ENCODE data around the gene DGCR2. TPM values are rescaled to one million over a fixed set of nuclear protein-coding genes. Genes with fewer than 3 reads are reported as not detected.
A peak's percentile ranks its signal among the peaks of the same experiment; 100 is the strongest.
"Not testable (repeated sequence)": the region's sequence is repeated elsewhere in the genome, so short reads cannot be mapped to it uniquely, and the experiment has no call there.

Gene DGCR2
- 35.4 TPM for total RNA-seq
- 10 to 100 TPM; 41.5 to 62.2 (median 53.3) TPM for polyA plus RNA-seq (ENCODE audit: insufficient read depth in 1 of 8, insufficient read length in 8 of 8, low replicate concordance in 1 of 8)
- long read RNA-seq, donor 1, full-length matches to known transcripts = 3 of 22 reads
- long read RNA-seq, donor 1, partial matches to known transcripts = 19 of 22 reads
- long read RNA-seq, donor 1, other reads (novel, unspliced or antisense) = 0 of 22 reads
- long read RNA-seq, donor 2 = 0 reads
- long read RNA-seq, donor 3, full-length matches to known transcripts = 9 of 14 reads
- long read RNA-seq, donor 3, partial matches to known transcripts = 5 of 14 reads
- long read RNA-seq, donor 3, other reads (novel, unspliced or antisense) = 0 of 14 reads
- long read RNA-seq, donor 4, full-length matches to known transcripts = 2 of 2 reads
- long read RNA-seq, donor 4, partial matches to known transcripts = 0 of 2 reads
- long read RNA-seq, donor 4, other reads (novel, unspliced or antisense) = 0 of 2 reads
- long read RNA-seq, donor 5, full-length matches to known transcripts = 13 of 35 reads
- long read RNA-seq, donor 5, partial matches to known transcripts = 17 of 35 reads
- long read RNA-seq, donor 5, other reads (novel, unspliced or antisense) = 5 of 35 reads
- long read RNA-seq, donor 6, full-length matches to known transcripts = 2 of 14 reads
- long read RNA-seq, donor 6, partial matches to known transcripts = 5 of 14 reads
- long read RNA-seq, donor 6, other reads (novel, unspliced or antisense) = 7 of 14 reads
- long read RNA-seq, donor 7, full-length matches to known transcripts = 4 of 26 reads
- long read RNA-seq, donor 7, partial matches to known transcripts = 22 of 26 reads
- long read RNA-seq, donor 7, other reads (novel, unspliced or antisense) = 0 of 26 reads
- long read RNA-seq, donor 8, full-length matches to known transcripts = 2 of 2 reads
- long read RNA-seq, donor 8, partial matches to known transcripts = 0 of 2 reads
- long read RNA-seq, donor 8, other reads (novel, unspliced or antisense) = 0 of 2 reads
- long read RNA-seq, donor 9, full-length matches to known transcripts = 4 of 4 reads
- long read RNA-seq, donor 9, partial matches to known transcripts = 0 of 4 reads
- long read RNA-seq, donor 9, other reads (novel, unspliced or antisense) = 0 of 4 reads
- long read RNA-seq, donor 10, full-length matches to known transcripts = 3 of 31 reads
- long read RNA-seq, donor 10, partial matches to known transcripts = 28 of 31 reads
- long read RNA-seq, donor 10, other reads (novel, unspliced or antisense) = 0 of 31 reads
- long read RNA-seq, donor 11, full-length matches to known transcripts = 4 of 27 reads
- long read RNA-seq, donor 11, partial matches to known transcripts = 23 of 27 reads
- long read RNA-seq, donor 11, other reads (novel, unspliced or antisense) = 0 of 27 reads

DNA sequence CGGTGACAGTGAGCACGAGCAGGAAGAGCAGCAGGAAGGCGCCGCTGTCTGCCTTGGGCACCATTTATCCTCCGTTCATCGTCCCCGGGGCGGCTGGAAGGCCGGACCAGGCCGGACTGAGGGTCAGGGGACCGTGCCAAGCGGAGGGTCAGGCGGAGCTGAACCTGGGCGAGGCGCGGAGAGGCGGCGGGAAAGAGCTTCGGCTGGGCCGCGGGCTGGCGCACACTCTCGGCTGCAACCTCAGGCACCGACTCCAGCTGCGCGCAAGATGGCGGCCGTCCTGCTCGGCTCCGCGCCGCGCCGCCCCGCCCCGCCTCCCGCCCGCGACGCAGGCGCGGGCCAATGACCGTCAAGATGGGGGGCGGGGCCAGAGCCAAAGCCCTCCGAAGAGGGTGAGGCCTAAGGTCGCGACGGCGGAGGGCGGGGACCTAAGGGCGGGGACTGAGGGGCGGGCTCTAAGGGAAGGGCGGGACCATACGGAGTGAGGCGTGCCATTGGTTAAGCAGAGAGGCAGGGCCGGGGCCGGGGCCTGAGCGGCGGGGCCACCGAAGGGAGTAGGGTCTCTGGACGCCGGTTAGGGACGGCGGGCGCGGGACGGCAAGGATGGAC lies at the start of gene DGCR2:
TSS of gene DGCR2 (minus strand) at position 270 of the 609 bp plus-strand sequence. CDS start at position 64, 206 bp downstream.
- Histone ChIP-seq H3K4me1 (ENCODE audit: control insufficient read depth, insufficient read depth, low read length) (peaks cover 37% of the 10 kb centered on the region), H3K9me3 (replicated peaks; ENCODE audit: control insufficient read depth, low read depth, low read length) (no peaks in the 10 kb centered on the region), H3K4me3 (ENCODE audit: low read length) (peak within 1 kb of the TSS; percentile 78), H3K27me3 (ENCODE audit: control insufficient read depth, insufficient read depth, low read length) (no peaks in the 10 kb centered on the region), H3K27ac (ENCODE audit: low read length) (peak within 1 kb of the TSS; percentile 85), H3K36me3 (ENCODE audit: control insufficient read depth, insufficient read depth, low read length) (peaks cover 14% of the 10 kb centered on the region)
- WGBS (ENCODE audit: insufficient coverage) = under 1% methylated on average over 66 of the region's 67 CpGs
- peak; percentile 99 for DNase-seq

DNA sequence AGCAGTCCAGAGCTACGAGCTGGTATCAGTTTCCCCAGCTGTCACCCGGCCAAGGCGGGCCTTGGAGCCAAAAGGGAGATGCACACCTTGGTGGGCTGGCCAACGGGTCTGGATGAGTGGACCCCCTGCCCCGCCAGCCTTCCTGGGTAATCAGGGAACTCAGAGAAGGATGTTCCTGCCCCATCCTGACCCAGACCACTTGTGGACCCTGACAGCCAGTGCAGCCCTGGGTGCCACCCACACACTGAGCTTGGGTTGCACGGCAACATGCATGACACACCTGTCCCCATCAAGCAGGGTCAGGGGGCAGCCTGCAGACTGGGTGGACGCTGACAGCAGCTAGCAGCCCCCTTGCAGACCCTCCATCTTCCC lies 47.7 kb upstream of the DGCR2 start:
- no peak overlapping the region for H3K4me3 ChIP-seq (ENCODE audit: low read length)
- peaks cover 42% of the 10 kb centered on the region for H3K4me1 ChIP-seq (ENCODE audit: control insufficient read depth, insufficient read depth, low read length)
- H3K36me3 ChIP-seq (ENCODE audit: control insufficient read depth, insufficient read depth, low read length) = peaks cover 17% of the 10 kb centered on the region
- peaks cover 41% of the 10 kb centered on the region for H3K27me3 ChIP-seq (ENCODE audit: control insufficient read depth, insufficient read depth, low read length)
- no peaks in the 10 kb centered on the region for H3K9me3 ChIP-seq (replicated peaks; ENCODE audit: control insufficient read depth, low read depth, low read length)
- no peak for DNase-seq
- WGBS (ENCODE audit: insufficient coverage) = 41% methylated on average over 7 of the region's 7 CpGs
- no peak overlapping the region for H3K27ac ChIP-seq (ENCODE audit: low read length)

GRCh38 chr22:19169002-19169946 lies 47.1 kb upstream of the DGCR2 start:
- H3K9me3 ChIP-seq (replicated peaks; ENCODE audit: control insufficient read depth, low read depth, low read length) = no peaks in the 10 kb centered on the region
- peaks cover 41% of the 10 kb centered on the region for H3K27me3 ChIP-seq (ENCODE audit: control insufficient read depth, insufficient read depth, low read length)

GRCh38 chr22:19168088-19168890 lies 46.1 kb upstream of the DGCR2 start:
- WGBS (ENCODE audit: insufficient coverage) = 75% methylated on average over 15 of the region's 17 CpGs
- Histone ChIP-seq H3K27me3 (ENCODE audit: control insufficient read depth, insufficient read depth, low read length) (peaks cover 41% of the 10 kb centered on the region), H3K4me3 (ENCODE audit: low read length) (no peak overlapping the region), H3K36me3 (ENCODE audit: control insufficient read depth, insufficient read depth, low read length) (peaks cover 3% of the 10 kb centered on the region), H3K9me3 (replicated peaks; ENCODE audit: control insufficient read depth, low read depth, low read length) (no peaks in the 10 kb centered on the region), H3K27ac (ENCODE audit: low read length) (no peak overlapping the region), H3K4me1 (ENCODE audit: control insufficient read depth, insufficient read depth, low read length) (peaks cover 25% of the 10 kb centered on the region)
- DNase-seq = no peak

More at GRCh38 chr22:19169002-19169946, 47.1 kb upstream of the DGCR2 start:
- WGBS (ENCODE audit: insufficient coverage) = 3% methylated on average over 57 of the region's 58 CpGs
- peaks cover 12% of the 10 kb centered on the region for H3K36me3 ChIP-seq (ENCODE audit: control insufficient read depth, insufficient read depth, low read length)
- H3K4me1 ChIP-seq (ENCODE audit: control insufficient read depth, insufficient read depth, low read length) = peaks cover 35% of the 10 kb centered on the region
- no peak for DNase-seq
- no peak overlapping the region for H3K4me3 ChIP-seq (ENCODE audit: low read length)
- no peak overlapping the region for H3K27ac ChIP-seq (ENCODE audit: low read length)

GRCh38 chr22:19167106-19167869 lies 45.1 kb upstream of the DGCR2 start:
- Histone ChIP-seq H3K36me3 (ENCODE audit: control insufficient read depth, insufficient read depth, low read length) (no peaks in the 10 kb centered on the region), H3K9me3 (replicated peaks; ENCODE audit: control insufficient read depth, low read depth, low read length) (no peaks in the 10 kb centered on the region), H3K27me3 (ENCODE audit: control insufficient read depth, insufficient read depth, low read length) (peaks cover 44% of the 10 kb centered on the region), H3K4me3 (ENCODE audit: low read length) (no peak overlapping the region), H3K27ac (ENCODE audit: low read length) (no peak overlapping the region), H3K4me1 (ENCODE audit: control insufficient read depth, insufficient read depth, low read length) (peaks cover 15% of the 10 kb centered on the region)
- 69% methylated on average over 11 of the region's 13 CpGs for WGBS (ENCODE audit: insufficient coverage)
- DNase-seq = no peak

DNA sequence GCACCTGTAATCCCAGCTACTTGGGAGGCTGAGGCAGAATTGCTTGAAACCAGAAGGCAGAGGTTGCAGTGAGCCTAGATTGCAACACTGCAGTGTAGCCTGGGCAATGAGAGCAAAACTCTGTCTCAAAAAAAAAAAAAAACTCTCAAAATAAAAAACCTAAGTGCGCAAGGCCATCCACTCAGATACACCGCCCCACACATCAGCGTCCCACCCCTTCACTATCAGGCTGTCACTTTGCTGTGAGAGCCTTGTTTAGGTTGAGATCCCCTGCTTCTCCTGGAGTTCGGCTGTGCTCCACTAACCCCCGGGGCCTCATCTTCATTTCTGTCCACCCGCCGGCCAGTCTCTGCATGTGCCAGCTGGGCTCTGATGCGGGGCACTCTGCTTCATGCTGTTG lies 44.2 kb upstream of the DGCR2 start:
- Histone ChIP-seq H3K9me3 (replicated peaks; ENCODE audit: control insufficient read depth, low read depth, low read length) (no peaks in the 10 kb centered on the region), H3K4me1 (ENCODE audit: control insufficient read depth, insufficient read depth, low read length) (peaks cover 12% of the 10 kb centered on the region), H3K4me3 (ENCODE audit: low read length) (no peak overlapping the region), H3K27me3 (ENCODE audit: control insufficient read depth, insufficient read depth, low read length) (peaks cover 47% of the 10 kb centered on the region), H3K27ac (ENCODE audit: low read length) (no peak overlapping the region), H3K36me3 (ENCODE audit: control insufficient read depth, insufficient read depth, low read length) (no peaks in the 10 kb centered on the region)
- no peak for DNase-seq
- 85% methylated on average over 8 of the region's 8 CpGs for WGBS (ENCODE audit: insufficient coverage)

- Histone ChIP-seq H3K27me3 (ENCODE audit: control insufficient read depth, insufficient read depth, low read length) (peaks cover 36% of the 10 kb centered on the region), H3K9me3 (replicated peaks; ENCODE audit: control insufficient read depth, low read depth, low read length) (no peaks in the 10 kb centered on the region), H3K4me3 (ENCODE audit: low read length) (no peak overlapping the region), H3K27ac (ENCODE audit: low read length) (no peak overlapping the region), H3K36me3 (ENCODE audit: control insufficient read depth, insufficient read depth, low read length) (no peaks in the 10 kb centered on the region), H3K4me1 (ENCODE audit: control insufficient read depth, insufficient read depth, low read length) (peaks cover 1% of the 10 kb centered on the region)
- DNase-seq = no peak
- 73% methylated on average over 2 of the region's 6 CpGs for WGBS (ENCODE audit: insufficient coverage)
These were observed 42.2 kb upstream of the DGCR2 start for GRCh38 chr22:19164425-19164824.

DNA sequence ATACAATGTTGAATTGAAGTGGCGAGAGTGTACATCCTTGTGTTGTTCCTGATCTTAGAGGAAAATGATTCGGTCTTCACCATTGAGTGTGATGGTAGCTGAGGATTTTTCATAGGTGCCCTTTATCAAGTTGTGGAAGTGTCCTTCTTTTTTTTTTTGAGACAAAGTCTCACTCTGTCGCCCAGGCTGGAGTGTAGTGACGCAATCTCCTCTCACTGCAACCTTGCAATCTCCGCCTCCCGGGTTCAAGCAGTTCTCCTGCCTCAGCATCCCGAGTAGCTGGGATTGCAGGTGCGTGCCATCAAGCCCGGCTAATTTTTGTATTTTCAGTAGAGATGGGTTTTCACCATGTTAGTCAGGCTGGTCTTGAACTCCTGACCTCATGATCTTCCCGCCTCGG lies 36.4 kb upstream of the DGCR2 start:
- not testable (repeated sequence) for H3K36me3 ChIP-seq (ENCODE audit: control insufficient read depth, insufficient read depth, low read length); DNase-seq; H3K9me3 ChIP-seq (replicated peaks; ENCODE audit: control insufficient read depth, low read depth, low read length); H3K4me3 ChIP-seq (ENCODE audit: low read length); H3K27ac ChIP-seq (ENCODE audit: low read length); H3K27me3 ChIP-seq (ENCODE audit: control insufficient read depth, insufficient read depth, low read length); H3K4me1 ChIP-seq (ENCODE audit: control insufficient read depth, insufficient read depth, low read length)
- WGBS (ENCODE audit: insufficient coverage) = 80% methylated on average over 2 of the region's 11 CpGs
